K562 (cell line): ENCODE measurements around the gene TCFL5. TPM values are rescaled to one million over a fixed set of nuclear protein-coding genes. Genes with fewer than 3 reads are reported as not detected.
A peak's percentile ranks its signal among the peaks of the same experiment; 100 is the strongest.

Experiments
- ATAC-seq: fragments of 200-7000 bp; cut with Tn5 transposase; 3 replicates; pipeline ENCODE4 v1.9.1; 2020; ENCODE audit warnings: moderate library complexity
- BruUV-seq: library from RNA; stranded (reverse); fragments of 400-500 nt; replicated peaks from 2 replicates; lab custom pipeline; 2021; lab: Mats Ljungman, UMichigan
- CTCF ChIA-PET: fragments of 300-600 bp; formaldehyde crosslinking; extraction: SDS; loops from one replicate; lab custom pipeline; 2021; ENCODE audit warnings: low intra/inter-chr PET ratio; lab: Yijun Ruan, JAX
- POLR2A ChIA-PET: fragments of 300-600, 350-650 bp; sonication (Branson Sonifier 250); formaldehyde crosslinking; extraction: SDS; loops from one replicate; lab custom pipeline; 2021; ENCODE audit warnings: antibody characterized with exemption, inconsistent platforms; lab: Yijun Ruan, JAX
- DNase-seq, 4 experiments: peaks; one replicate each; pipeline versions ENCODE4 v3.0.0 to v3.0.0-alpha.2; 2011 to 2018; ENCODE audit warnings: low spot score in 3 of 4, mixed read lengths in 3 of 4; ENCODE audit errors: extremely low read depth in 1 of 4
- FAIRE-seq: peaks from 2 replicates; lab custom pipeline; 2011; peaks lifted over from hg19 to GRCh38; lab: Jason Lieb, UNC
- H2AFZ ChIP-seq: 2 replicates; pipeline ENCODE4 v1.6.0; 2011; ENCODE audit warnings: low read depth, low read length, control low read depth, inconsistent platforms
- H3K27ac ChIP-seq: fragments of 200-600 bp; 3 replicates; pipeline ENCODE4 v1.8.0; 2011; ENCODE audit warnings: low read depth, mild to moderate bottlenecking, control low read depth, inconsistent platforms, low read length, moderate library complexity, mixed read lengths; ENCODE audit errors: extremely low read depth
- H3K27me3 ChIP-seq, 2 experiments: fragments of 300-600 bp in 1 of 2; 2 replicates in 1 of 2; 3 replicates in 1 of 2; pipeline versions ENCODE4 v1.6.0 to v1.8.0; 2011; ENCODE audit warnings: inconsistent platforms in 2 of 2, low read length in 2 of 2, mild to moderate bottlenecking in 1 of 2, mixed read lengths in 1 of 2, moderate library complexity in 1 of 2; ENCODE audit not compliant: control insufficient read depth in 2 of 2, insufficient read depth in 2 of 2
- H3K36me3 ChIP-seq: fragments of 300-600 bp; 3 replicates; pipeline ENCODE4 v1.8.0; 2011; ENCODE audit warnings: mild to moderate bottlenecking, low read length, inconsistent platforms; ENCODE audit not compliant: control insufficient read depth, insufficient read depth
- H3K4me1 ChIP-seq, 2 experiments: fragments of 200-600 bp in 1 of 2; replicated peaks in 1 of 2; 2 replicates in 1 of 2; 3 replicates in 1 of 2; pipeline versions ENCODE4 v1.5.1 to v1.8.0; 2011; ENCODE audit warnings: inconsistent platforms in 2 of 2, low read length in 2 of 2, mild to moderate bottlenecking in 1 of 2, mixed read lengths in 1 of 2, moderate library complexity in 1 of 2; ENCODE audit not compliant: control insufficient read depth in 2 of 2, insufficient read depth in 2 of 2
- H3K4me2 ChIP-seq: 2 replicates; pipeline ENCODE4 v1.6.1; 2011; ENCODE audit warnings: low read length, control low read depth, inconsistent platforms, mixed read lengths; ENCODE audit not compliant: insufficient read depth
- H3K4me3 ChIP-seq: fragments of 200-600 bp; sonication (generic), shearing (Covaris generic); 2 replicates; pipeline ENCODE4 v1.5.1; 2016; ENCODE audit warnings: control low read depth, inconsistent platforms
- H3K79me2 ChIP-seq: fragments of 200-600 bp; 3 replicates; pipeline ENCODE4 v1.8.0; 2011; ENCODE audit warnings: low read length, inconsistent platforms; ENCODE audit not compliant: control insufficient read depth, insufficient read depth
- H3K9ac ChIP-seq, 2 experiments: 2 replicates each; pipeline versions ENCODE4 v1.6.0 to v1.6.1; 2011; ENCODE audit warnings: low read depth in 2 of 2, low read length in 2 of 2, control low read depth in 1 of 2, inconsistent platforms in 1 of 2, mild to moderate bottlenecking in 1 of 2, mixed read lengths in 1 of 2; ENCODE audit not compliant: insufficient read depth in 1 of 2
- H3K9me1 ChIP-seq: one replicate; pipeline ENCODE4 v1.6.0; 2011; ENCODE audit warnings: inconsistent platforms, mild to moderate bottlenecking, low read length, moderate library complexity; ENCODE audit not compliant: control insufficient read depth, insufficient read depth
- H3K9me3 ChIP-seq: replicated peaks from 2 replicates; pipeline ENCODE4 v1.5.1; 2011; ENCODE audit warnings: low read depth, low read length, inconsistent platforms; ENCODE audit not compliant: control insufficient read depth, insufficient read depth
- H4K20me1 ChIP-seq: replicated peaks from 2 replicates; pipeline ENCODE4 v1.6.1; 2011; ENCODE audit warnings: low read length, inconsistent platforms, mixed read lengths; ENCODE audit not compliant: control insufficient read depth, insufficient read depth
- CREB3 ChIP-seq: fragments of 450-650 bp; conservative IDR thresholded peaks from 2 replicates; pipeline ENCODE4 v1.6.1; 2016; ENCODE audit warnings: missing genetic modification characterization, low read depth, mild to moderate bottlenecking, missing compliant biosample characterization, moderate library complexity
- KLF6 ChIP-seq: fragments of 250-450 bp; sonication (Bioruptor Pico); IDR thresholded peaks from 2 replicates; pipeline ENCODE4 v1.4.0; 2020; ENCODE audit warnings: mild to moderate bottlenecking, moderate library complexity, borderline replicate concordance
- MITF ChIP-seq: IDR thresholded peaks from 2 replicates; pipeline ENCODE4 v1.6.1; 2014; ENCODE audit warnings: antibody characterized with exemption
- PATZ1 ChIP-seq: fragments of 250-450 bp; sonication (Bioruptor Pico); IDR thresholded peaks from 2 replicates; pipeline ENCODE4 v1.5.0; 2020; ENCODE audit warnings: mild to moderate bottlenecking, borderline replicate concordance
- TGIF2 ChIP-seq: sonication (generic); formaldehyde crosslinking; IDR thresholded peaks from 2 replicates; pipeline ENCODE4 v1.8.1; 2022; ENCODE audit warnings: mild to moderate bottlenecking, missing genetic modification reagents, moderate library complexity
- YY1 ChIP-seq, 3 experiments: IDR thresholded peaks; 2 replicates each; pipeline ENCODE4 v1.6.1; 2011; ENCODE audit warnings: low read length in 2 of 3, mild to moderate bottlenecking in 2 of 3, moderate library complexity in 2 of 3, borderline replicate concordance in 1 of 3, control low read depth in 1 of 3, low read depth in 1 of 3; ENCODE audit not compliant: insufficient read depth in 3 of 3, insufficient replicate concordance in 2 of 3, control insufficient read depth in 1 of 3, insufficient read length in 1 of 3; ENCODE audit errors: extremely low read depth in 1 of 3
- ZBTB33 ChIP-seq: sonication (generic); formaldehyde crosslinking; IDR thresholded peaks from 2 replicates; pipeline ENCODE4 v1.8.1; 2023; ENCODE audit warnings: mild to moderate bottlenecking, missing genetic modification reagents
- ZBTB34 ChIP-seq: fragments of 250-450 bp; sonication (Bioruptor Pico); IDR thresholded peaks from 2 replicates; pipeline ENCODE4 v1.8.0; 2021; ENCODE audit warnings: mild to moderate bottlenecking, moderate library complexity
- ZNF143 ChIP-seq: sonication (generic); formaldehyde crosslinking; IDR thresholded peaks from 2 replicates; pipeline ENCODE4 v1.9.0; 2022; ENCODE audit warnings: mild to moderate bottlenecking, missing genetic modification reagents
- ZNF263 ChIP-seq: sonication (generic); formaldehyde crosslinking; IDR thresholded peaks from 2 replicates; pipeline ENCODE4 v1.8.0; 2022; ENCODE audit warnings: mild to moderate bottlenecking, missing genetic modification reagents, borderline replicate concordance
- ZNF695 ChIP-seq: fragments of 450-650 bp; formaldehyde crosslinking; IDR thresholded peaks from 2 replicates; pipeline ENCODE4 v1.4.0; 2020; ENCODE audit warnings: mild to moderate bottlenecking, moderate library complexity
- WGBS: fragments of 100-300 bp; shearing (Covaris generic); methylation state at CpG from one replicate; pipeline ENCODE4 v1.1.6; 2016; ENCODE audit warnings: low coverage, mixed read lengths; ENCODE audit not compliant: insufficient coverage; ENCODE audit errors: missing lambda C conversion rate; 5-methylcytosine and 5-hydroxymethylcytosine counted together
- in situ Hi-C: fragments of 300-500 bp; cut with MboI; formaldehyde crosslinking; loops from 4 replicates; pipeline ENCODE4 v1.15.0; 2018; ENCODE audit warnings: inconsistent platforms, mixed read lengths
- intact Hi-C: fragments of 100-400 bp; cut with micrococcal nuclease; formaldehyde crosslinking; loops from 2 replicates; pipeline ENCODE4 v1.14.2; 2022
- polyA plus RNA-seq, 8 experiments: library from polyadenylated mRNA; depleted of rRNA in 4 of 8; stranded (reverse) in 5 of 8; unstranded in 3 of 8; fragments of >200 nt; fragmentation: Nextera tagmentation in 2 of 8; fragmentation: Illumina TruSeq in 1 of 8; extraction: Ambion mirVana in 2 of 8; extraction: Trizol in 1 of 8; gene quantifications; 2 replicates each; pipeline versions ENCODE4 v1.2.1 to v1.2.3, GENCODE V29; 2011 to 2014; ENCODE audit warnings: inconsistent platforms in 1 of 8, missing spikeins in 1 of 8
- total RNA-seq, 7 experiments: library from RNA; depleted of rRNA in 6 of 7; stranded (reverse); fragments of >200 nt in 6 of 7; fragmentation: Illumina TruSeq in 2 of 7; extraction: Trizol in 2 of 7; gene quantifications; 2 replicates each; pipeline versions ENCODE4 v1.2.1 to v1.2.3, GENCODE V29; 2011 to 2021; ENCODE audit warnings: low replicate concordance in 1 of 7

The TCFL5 gene
- total and polyA plus RNA-seq, 9 of the 15 experiments (the other 6 are each of a cell fraction or from before 2014, with no cell fraction given): 1.00 to 12.6 (median 9.1) TPM

- peak; percentile 94 for TF ChIP-seq ZBTB33 (CRISPR knock-in tag)
Observed at GRCh38 chr20:62830821-62831220, 30.8 kb downstream of the TCFL5 start (continued).

GRCh38 chr20:62830251-62830650 is 31.4 kb downstream of the TCFL5 start:
- H3K4me3 ChIP-seq: no peak overlapping the region
- in situ Hi-C loops: no loop called here
- H3K4me2 ChIP-seq: no peak overlapping the region
- TF ChIP-seq CREB3 (no peak), TGIF2 (CRISPR knock-in tag) (no peak), ZNF143 (no peak), MITF (no peak), KLF6 (CRISPR knock-in tag) (no peak), ZNF695 (CRISPR knock-in tag) (no peak), YY1 (IDR thresholded peaks at IDR 0.05; ENCODE audit: borderline replicate concordance in 1 of 3, control insufficient read depth in 1 of 3, extremely low read depth in 1 of 3, insufficient read depth in 3 of 3, insufficient read length in 1 of 3, insufficient replicate concordance in 2 of 3, low read depth in 1 of 3, low read length in 2 of 3) (no peak), ZBTB34 (CRISPR knock-in tag) (no peak), PATZ1 (CRISPR knock-in tag) (no peak), ZNF263 (no peak)

More at GRCh38 chr20:62830251-62830650, 31.4 kb downstream of the TCFL5 start:
- BruUV-seq: no TSS peak
- ChIA-PET CTCF (no interaction called here), POLR2A (no interaction called here)
- DNase-seq: no peak
- Histone ChIP-seq H3K27me3 (no peaks in the 10 kb centered on the region; a peak in 1 of 5 replicates), H2AFZ (no peak overlapping the region), H4K20me1 (0 out of 2 replicates have a peak, but pooled peaks cover 2% of the 10 kb centered on the region), H3K4me1 (peaks cover 8 to 82% of the 10 kb centered on the region in 2 experiments; a peak in 4 of 5 replicates), H3K9ac (peak overlapping the region in 1 of 2 experiments; percentile 45; a peak in 1 of 4 replicates), H3K36me3 (no peaks in the 10 kb centered on the region), H3K27ac (no peak overlapping the region), H3K79me2 (no peaks in the 10 kb centered on the region), H3K9me1 (no peaks in the 10 kb centered on the region), H3K9me3 (no peaks in the 10 kb centered on the region)
- WGBS: 53% methylated on average over 3 of the region's 14 CpGs
- ATAC-seq: no peak
- no peak for FAIRE-seq
- intact Hi-C loops: no loop called here
